Neural progenitor cell (in vitro differentiated cells): Measurements from ENCODE around the gene LPP. TPM values are rescaled to one million over a fixed set of nuclear protein-coding genes. Genes with fewer than 3 reads are reported as not detected.

Source experiments
- DNase-seq: peaks from one replicate; pipeline ENCODE4 v3.0.0-alpha.2; 2016; ENCODE audit warnings: low spot score
- H2AFZ ChIP-seq: fragments of 200-600 bp; sonication (generic); replicated peaks from 2 replicates; pipeline ENCODE4 v1.6.1; 2016; ENCODE audit warnings: antibody characterized with exemption
- H3F3A ChIP-seq: fragments of 200-600 bp; sonication (generic); 2 replicates; pipeline ENCODE4 v1.6.1; 2016; ENCODE audit warnings: antibody characterized with exemption, low read depth
- H3K27ac ChIP-seq: fragments of 200-600 bp; sonication (generic); 2 replicates; pipeline ENCODE4 v1.5.1; 2016; ENCODE audit warnings: mild to moderate bottlenecking
- H3K27me3 ChIP-seq: fragments of 200-600 bp; sonication (generic); 2 replicates; pipeline ENCODE4 v1.6.1; 2016; ENCODE audit warnings: mild to moderate bottlenecking, moderate library complexity
- H3K36me3 ChIP-seq: fragments of 200-600 bp; sonication (generic); 2 replicates; pipeline ENCODE4 v1.5.1; 2016
- H3K4me1 ChIP-seq: fragments of 200-600 bp; sonication (generic); 2 replicates; pipeline ENCODE4 v1.6.1; 2016; ENCODE audit warnings: mixed run types
- H3K4me2 ChIP-seq: fragments of 200-600 bp; sonication (generic); 2 replicates; pipeline ENCODE4 v1.6.1; 2016
- H3K4me3 ChIP-seq: fragments of 200-600 bp; sonication (generic); 2 replicates; pipeline ENCODE4 v1.5.1; 2016
- H3K79me2 ChIP-seq: fragments of 200-600 bp; sonication (generic); 2 replicates; pipeline ENCODE4 v1.6.1; 2016; ENCODE audit warnings: low read depth
- H3K9ac ChIP-seq: fragments of 200-600 bp; sonication (generic); 2 replicates; pipeline ENCODE4 v1.6.1; 2016
- H3K9me3 ChIP-seq: fragments of 200-600 bp; sonication (generic); 2 replicates; pipeline ENCODE4 v1.5.1; 2016; ENCODE audit warnings: low read depth
- H4K20me1 ChIP-seq: fragments of 200-600 bp; sonication (generic); 2 replicates; pipeline ENCODE4 v1.6.1; 2016; ENCODE audit warnings: low read depth
- H3K27ac Mint-ChIP-seq: 3 replicates; pipeline ENCODE4 v1.8.0; 2021; ENCODE audit warnings: mixed read lengths
- H3K27me3 Mint-ChIP-seq: 2 replicates; pipeline ENCODE4 v1.8.0; 2022; ENCODE audit warnings: low read depth, mild to moderate bottlenecking, inconsistent platforms, moderate library complexity, mixed read lengths; ENCODE audit not compliant: insufficient read depth
- H3K36me3 Mint-ChIP-seq: 3 replicates; pipeline ENCODE4 v1.8.0; 2021; ENCODE audit warnings: mixed read lengths
- H3K4me1 Mint-ChIP-seq: 3 replicates; pipeline ENCODE4 v1.8.0; 2021; ENCODE audit warnings: mixed read lengths
- H3K4me3 Mint-ChIP-seq: 3 replicates; pipeline ENCODE4 v1.8.0; 2021; ENCODE audit warnings: mild to moderate bottlenecking, moderate library complexity, mixed read lengths
- H3K9me3 Mint-ChIP-seq: 3 replicates; pipeline ENCODE4 v1.8.0; 2020; ENCODE audit warnings: mixed read lengths
- EZH2 ChIP-seq: fragments of 200-600 bp; sonication (generic); IDR thresholded peaks from 2 replicates; pipeline ENCODE4 v1.6.1; 2017; ENCODE audit warnings: antibody characterized with exemption, mild to moderate bottlenecking, moderate library complexity
- EZH2phosphoT487 ChIP-seq: fragments of 200-600 bp; sonication (generic); IDR thresholded peaks from 2 replicates; pipeline ENCODE4 v1.6.1; 2017; ENCODE audit warnings: antibody characterized with exemption
- total RNA-seq: library from RNA; depleted of rRNA; stranded (reverse); fragments of >200 nt; gene quantifications from 2 replicates; pipeline ENCODE4 v1.2.3, GENCODE V29; 2015; ENCODE audit warnings: low replicate concordance
- TF ChIP-seq, protein P1 (sequence below): fragments of 200-600 bp; sonication (generic); IDR thresholded peaks from 2 replicates; pipeline ENCODE4 v1.5.1; 2017; ENCODE audit warnings: antibody characterized with exemption, mild to moderate bottlenecking

LPP gene
- total RNA-seq, 1 donor from 2014 or later, result 18.9 TPM

DNA sequence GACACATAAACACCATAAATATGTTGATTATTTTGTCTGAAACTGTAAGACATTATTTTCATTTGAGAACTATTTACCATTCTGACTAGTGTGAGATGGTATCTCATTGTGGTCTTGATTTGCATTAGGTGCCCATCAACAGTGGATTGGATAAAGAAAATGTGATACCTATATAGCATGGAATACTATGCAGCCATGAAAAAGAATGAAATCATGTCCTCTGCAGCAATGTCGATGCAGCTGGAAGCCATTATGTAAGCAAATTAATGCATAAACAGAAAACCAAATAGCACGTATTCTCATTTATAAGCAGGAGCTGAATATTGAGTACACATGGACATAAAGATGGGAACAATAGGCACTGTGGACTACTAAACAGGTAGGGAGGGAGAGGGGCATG is 759.1 kb downstream of the LPP start:
- H3K36me3 ChIP-seq, result no peaks in the 10 kb centered on the region
- no peak overlapping the region for H3K4me3 ChIP-seq
- Mint-ChIP-seq H3K27me3 (peaks cover 6% of the 10 kb centered on the region), H3K4me1 (no peaks in the 10 kb centered on the region), H3K4me3 (no peak overlapping the region), H3K27ac (no peak overlapping the region), H3K36me3 (no peaks in the 10 kb centered on the region), H3K9me3 (no peaks in the 10 kb centered on the region)
- no peaks in the 10 kb centered on the region for H3K27me3 ChIP-seq
- H3F3A ChIP-seq, result no peaks in the 10 kb centered on the region
- no peak overlapping the region for H3K27ac ChIP-seq
- no peaks in the 10 kb centered on the region for H4K20me1 ChIP-seq
- H3K9me3 ChIP-seq, result no peaks in the 10 kb centered on the region
- no peak overlapping the region for H3K4me2 ChIP-seq
- no peak overlapping the region for H2AFZ ChIP-seq
- H3K9ac ChIP-seq, result no peak overlapping the region
- H3K4me1 ChIP-seq, result no peaks in the 10 kb centered on the region
- no peak for DNase-seq
- no peak for TF ChIP-seq EZH2phosphoT487
- no peak for TF ChIP-seq EZH2
- TF ChIP-seq, protein P1, sequence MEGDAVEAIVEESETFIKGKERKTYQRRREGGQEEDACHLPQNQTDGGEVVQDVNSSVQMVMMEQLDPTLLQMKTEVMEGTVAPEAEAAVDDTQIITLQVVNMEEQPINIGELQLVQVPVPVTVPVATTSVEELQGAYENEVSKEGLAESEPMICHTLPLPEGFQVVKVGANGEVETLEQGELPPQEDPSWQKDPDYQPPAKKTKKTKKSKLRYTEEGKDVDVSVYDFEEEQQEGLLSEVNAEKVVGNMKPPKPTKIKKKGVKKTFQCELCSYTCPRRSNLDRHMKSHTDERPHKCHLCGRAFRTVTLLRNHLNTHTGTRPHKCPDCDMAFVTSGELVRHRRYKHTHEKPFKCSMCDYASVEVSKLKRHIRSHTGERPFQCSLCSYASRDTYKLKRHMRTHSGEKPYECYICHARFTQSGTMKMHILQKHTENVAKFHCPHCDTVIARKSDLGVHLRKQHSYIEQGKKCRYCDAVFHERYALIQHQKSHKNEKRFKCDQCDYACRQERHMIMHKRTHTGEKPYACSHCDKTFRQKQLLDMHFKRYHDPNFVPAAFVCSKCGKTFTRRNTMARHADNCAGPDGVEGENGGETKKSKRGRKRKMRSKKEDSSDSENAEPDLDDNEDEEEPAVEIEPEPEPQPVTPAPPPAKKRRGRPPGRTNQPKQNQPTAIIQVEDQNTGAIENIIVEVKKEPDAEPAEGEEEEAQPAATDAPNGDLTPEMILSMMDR, result no peak
- H3K79me2 ChIP-seq, result no peaks in the 10 kb centered on the region

DNA sequence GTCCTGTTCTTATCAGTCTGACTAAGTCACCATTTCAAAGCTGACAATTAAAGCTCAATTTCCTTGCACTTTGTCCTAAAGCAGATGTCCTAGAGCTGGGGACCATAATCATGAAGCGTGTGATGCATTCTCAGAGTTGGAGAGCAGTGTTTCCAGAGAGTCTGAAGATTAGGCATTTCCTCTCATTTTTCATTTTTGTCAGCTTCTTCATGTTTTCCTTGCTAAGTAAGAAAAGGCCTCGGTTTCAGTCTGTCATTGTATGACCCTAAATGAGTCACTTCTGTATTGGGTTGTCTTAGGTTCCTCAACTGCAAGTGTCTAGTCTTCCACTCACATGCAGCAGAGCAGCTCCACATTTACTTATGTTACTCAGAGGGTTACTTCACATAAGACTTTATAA is 760.6 kb downstream of the LPP start:
- DNase-seq, result no peak
- no peak overlapping the region for H3K27ac Mint-ChIP-seq
- H2AFZ ChIP-seq, result no peak overlapping the region
- no peak overlapping the region for H3K27ac ChIP-seq
- TF ChIP-seq, protein P1, result no peak
- TF ChIP-seq EZH2 (no peak), EZH2phosphoT487 (no peak)
- H3K4me1 ChIP-seq, result no peaks in the 10 kb centered on the region
- H3K4me3 ChIP-seq, result no peak overlapping the region
- no peaks in the 10 kb centered on the region for H3K9me3 ChIP-seq
- no peak overlapping the region for H3K4me2 ChIP-seq
- no peaks in the 10 kb centered on the region for H3K4me1 Mint-ChIP-seq
- no peaks in the 10 kb centered on the region for H4K20me1 ChIP-seq
- H3K27me3 Mint-ChIP-seq, result peaks cover 6% of the 10 kb centered on the region
- H3K79me2 ChIP-seq, result no peaks in the 10 kb centered on the region
- no peak overlapping the region for H3K4me3 Mint-ChIP-seq
- no peak overlapping the region for H3K9ac ChIP-seq
- no peaks in the 10 kb centered on the region for H3K36me3 ChIP-seq
- no peaks in the 10 kb centered on the region for H3K27me3 ChIP-seq
- no peaks in the 10 kb centered on the region for H3K36me3 Mint-ChIP-seq
- H3K9me3 Mint-ChIP-seq, result no peaks in the 10 kb centered on the region
- no peaks in the 10 kb centered on the region for H3F3A ChIP-seq

DNA sequence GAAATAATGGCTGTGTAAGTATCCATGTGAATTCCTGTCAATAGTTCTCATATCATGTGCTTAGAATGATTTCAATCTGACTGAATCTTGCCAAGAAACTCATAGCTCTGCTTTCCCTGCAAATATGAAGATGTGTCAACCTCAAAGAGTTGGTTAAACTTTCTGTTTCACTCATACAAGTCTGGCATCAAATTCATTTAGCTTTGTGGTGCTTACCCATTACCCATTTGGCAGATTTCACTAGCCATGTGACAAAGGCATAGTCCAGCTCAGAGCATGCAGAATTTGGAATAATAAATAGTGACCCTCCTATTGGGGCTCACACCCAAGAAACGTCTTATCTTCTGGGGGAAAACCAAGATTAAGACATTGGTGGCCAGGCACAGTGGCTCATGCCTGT is 761.2 kb downstream of the LPP start:
- H3F3A ChIP-seq, result no peaks in the 10 kb centered on the region
- no peak overlapping the region for H3K4me2 ChIP-seq
- TF ChIP-seq EZH2phosphoT487, result no peak
- TF ChIP-seq EZH2, result no peak
- TF ChIP-seq, protein P1, result no peak
- no peak overlapping the region for H2AFZ ChIP-seq
- H3K79me2 ChIP-seq, result no peaks in the 10 kb centered on the region
- H3K9ac ChIP-seq, result no peak overlapping the region
- Mint-ChIP-seq H3K27me3 (peaks cover 6% of the 10 kb centered on the region), H3K9me3 (no peaks in the 10 kb centered on the region), H3K36me3 (no peaks in the 10 kb centered on the region), H3K27ac (no peak overlapping the region), H3K4me3 (no peak overlapping the region), H3K4me1 (no peaks in the 10 kb centered on the region)
- H3K36me3 ChIP-seq, result no peaks in the 10 kb centered on the region
- no peaks in the 10 kb centered on the region for H3K9me3 ChIP-seq
- no peak overlapping the region for H3K4me3 ChIP-seq
- no peaks in the 10 kb centered on the region for H3K4me1 ChIP-seq
- no peaks in the 10 kb centered on the region for H4K20me1 ChIP-seq
- DNase-seq, result no peak
- no peaks in the 10 kb centered on the region for H3K27me3 ChIP-seq
- H3K27ac ChIP-seq, result no peak overlapping the region
